ENCODE results near the gene SELENOF.

DNA sequence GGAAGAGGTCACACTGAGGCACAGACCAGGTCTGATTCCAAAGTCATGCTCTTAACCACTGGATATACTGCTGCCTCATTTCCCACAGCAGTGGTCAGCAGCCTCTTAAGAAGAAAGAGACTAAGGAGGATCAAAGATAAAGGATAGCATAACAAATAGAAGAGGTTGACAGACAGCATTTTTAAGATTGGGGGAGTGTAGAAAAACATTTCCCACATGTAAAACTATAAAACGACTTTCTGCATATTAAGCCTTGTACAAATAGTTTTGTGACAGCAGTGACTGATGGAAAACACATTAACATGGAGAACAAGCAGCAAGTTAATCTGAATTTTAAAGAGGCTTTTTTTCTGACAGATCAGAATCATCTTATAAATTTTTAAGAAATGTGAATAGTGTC is 92.0 kb downstream of the SELENOF start:
- TF ChIP-seq, protein P1, sequence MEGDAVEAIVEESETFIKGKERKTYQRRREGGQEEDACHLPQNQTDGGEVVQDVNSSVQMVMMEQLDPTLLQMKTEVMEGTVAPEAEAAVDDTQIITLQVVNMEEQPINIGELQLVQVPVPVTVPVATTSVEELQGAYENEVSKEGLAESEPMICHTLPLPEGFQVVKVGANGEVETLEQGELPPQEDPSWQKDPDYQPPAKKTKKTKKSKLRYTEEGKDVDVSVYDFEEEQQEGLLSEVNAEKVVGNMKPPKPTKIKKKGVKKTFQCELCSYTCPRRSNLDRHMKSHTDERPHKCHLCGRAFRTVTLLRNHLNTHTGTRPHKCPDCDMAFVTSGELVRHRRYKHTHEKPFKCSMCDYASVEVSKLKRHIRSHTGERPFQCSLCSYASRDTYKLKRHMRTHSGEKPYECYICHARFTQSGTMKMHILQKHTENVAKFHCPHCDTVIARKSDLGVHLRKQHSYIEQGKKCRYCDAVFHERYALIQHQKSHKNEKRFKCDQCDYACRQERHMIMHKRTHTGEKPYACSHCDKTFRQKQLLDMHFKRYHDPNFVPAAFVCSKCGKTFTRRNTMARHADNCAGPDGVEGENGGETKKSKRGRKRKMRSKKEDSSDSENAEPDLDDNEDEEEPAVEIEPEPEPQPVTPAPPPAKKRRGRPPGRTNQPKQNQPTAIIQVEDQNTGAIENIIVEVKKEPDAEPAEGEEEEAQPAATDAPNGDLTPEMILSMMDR (IDR thresholded peaks at IDR 0.05; ENCODE audit: low read depth, low read length), result no peak
- TF ChIP-seq MAX (IDR thresholded peaks at IDR 0.05; ENCODE audit: low read depth, low read length), result no peak
- TF ChIP-seq POLR2A (IDR thresholded peaks at IDR 0.05; ENCODE audit: extremely low read depth, insufficient read length), result no peak
